AG10803 (cell line): ENCODE results near the gene GUCY1B1.
A peak's percentile ranks its signal among the peaks of the same experiment; 100 is the strongest.
"Not testable (repeated sequence)": the region's sequence is repeated elsewhere in the genome, so short reads cannot be mapped to it uniquely, and the experiment has no call there.

Experiments used
- DNase-seq: peaks from one replicate; pipeline ENCODE4 v3.0.0; 2010; ENCODE audit warnings: low read depth
- H3K4me3 ChIP-seq: 2 replicates; pipeline ENCODE4 v1.5.1; 2011; ENCODE audit warnings: mild to moderate bottlenecking, low read length, control low read depth
- TF ChIP-seq, protein P1 (sequence below): conservative IDR thresholded peaks from 2 replicates; pipeline ENCODE4 v1.5.1; 2011; ENCODE audit warnings: mild to moderate bottlenecking, low read length, control low read depth, inconsistent platforms

Gene GUCY1B1

GRCh38 chr4:155794589-155795236 is 35.9 kb downstream of the GUCY1B1 start:
- no peak for DNase-seq
- no peak overlapping the region for H3K4me3 ChIP-seq
- TF ChIP-seq, protein P1, sequence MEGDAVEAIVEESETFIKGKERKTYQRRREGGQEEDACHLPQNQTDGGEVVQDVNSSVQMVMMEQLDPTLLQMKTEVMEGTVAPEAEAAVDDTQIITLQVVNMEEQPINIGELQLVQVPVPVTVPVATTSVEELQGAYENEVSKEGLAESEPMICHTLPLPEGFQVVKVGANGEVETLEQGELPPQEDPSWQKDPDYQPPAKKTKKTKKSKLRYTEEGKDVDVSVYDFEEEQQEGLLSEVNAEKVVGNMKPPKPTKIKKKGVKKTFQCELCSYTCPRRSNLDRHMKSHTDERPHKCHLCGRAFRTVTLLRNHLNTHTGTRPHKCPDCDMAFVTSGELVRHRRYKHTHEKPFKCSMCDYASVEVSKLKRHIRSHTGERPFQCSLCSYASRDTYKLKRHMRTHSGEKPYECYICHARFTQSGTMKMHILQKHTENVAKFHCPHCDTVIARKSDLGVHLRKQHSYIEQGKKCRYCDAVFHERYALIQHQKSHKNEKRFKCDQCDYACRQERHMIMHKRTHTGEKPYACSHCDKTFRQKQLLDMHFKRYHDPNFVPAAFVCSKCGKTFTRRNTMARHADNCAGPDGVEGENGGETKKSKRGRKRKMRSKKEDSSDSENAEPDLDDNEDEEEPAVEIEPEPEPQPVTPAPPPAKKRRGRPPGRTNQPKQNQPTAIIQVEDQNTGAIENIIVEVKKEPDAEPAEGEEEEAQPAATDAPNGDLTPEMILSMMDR: no peak

DNA sequence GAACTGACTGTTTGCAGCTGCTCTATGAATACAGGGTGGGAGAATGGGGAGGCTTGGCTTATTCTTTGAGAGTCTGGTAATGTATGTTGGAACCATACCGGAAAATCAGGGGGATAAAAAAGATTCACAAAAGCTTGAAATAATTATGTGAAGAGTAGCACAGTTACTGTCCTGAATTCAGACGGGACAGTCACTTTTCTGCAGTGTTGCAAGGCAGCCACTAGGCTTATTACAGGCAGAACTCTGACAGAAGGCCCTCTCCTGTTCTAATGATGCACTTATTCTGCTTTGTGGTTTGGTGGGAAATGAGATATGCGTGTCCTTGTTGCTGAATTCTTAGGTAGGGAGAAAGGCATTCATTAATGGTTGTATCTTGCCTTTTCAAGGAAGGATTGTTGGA is 37.2 kb downstream of the GUCY1B1 start:
- no peak overlapping the region for H3K4me3 ChIP-seq
- TF ChIP-seq, protein P1: peak; percentile 59
- peak; percentile 53 for DNase-seq

DNA sequence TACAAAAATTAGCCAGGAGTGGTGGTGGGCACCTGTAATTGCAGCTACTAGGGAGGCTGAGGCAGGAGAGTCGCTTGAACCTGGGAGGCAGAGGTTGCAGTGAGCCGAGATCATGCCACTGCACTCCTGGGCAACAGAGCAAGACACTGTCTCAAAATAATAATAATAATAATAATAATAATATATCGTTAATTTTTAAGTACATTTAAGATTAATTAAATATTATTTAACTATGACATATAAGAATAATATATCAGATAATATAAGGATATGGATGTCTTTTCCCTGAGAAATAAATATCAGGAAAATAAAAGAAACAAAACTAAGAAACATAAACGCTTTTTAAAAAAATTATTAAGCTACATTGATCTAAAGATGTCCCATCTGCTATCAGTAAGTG is 38.8 kb downstream of the GUCY1B1 start:
- not testable (repeated sequence) for DNase-seq, H3K4me3 ChIP-seq

GRCh38 chr4:155799116-155799793 is 40.4 kb downstream of the GUCY1B1 start:
- H3K4me3 ChIP-seq: no peak overlapping the region
- peak; percentile 33 for DNase-seq
- TF ChIP-seq, protein P1: no peak

DNA sequence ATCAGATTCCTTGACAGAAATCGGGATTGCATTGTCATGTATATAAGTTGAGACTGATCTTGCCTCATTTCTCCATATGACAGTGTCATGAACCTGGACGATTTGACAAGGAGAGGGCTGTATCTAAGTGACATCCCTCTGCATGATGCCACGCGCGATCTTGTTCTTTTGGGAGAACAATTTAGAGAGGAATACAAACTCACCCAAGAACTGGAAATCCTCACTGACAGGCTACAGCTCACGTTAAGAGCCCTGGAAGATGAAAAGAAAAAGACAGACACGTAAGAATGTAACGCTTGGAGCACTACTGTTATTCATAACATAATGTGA is 40.9 kb downstream of the GUCY1B1 start:
- H3K4me3 ChIP-seq: no peak overlapping the region
- DNase-seq: no peak
- TF ChIP-seq, protein P1: no peak

DNA sequence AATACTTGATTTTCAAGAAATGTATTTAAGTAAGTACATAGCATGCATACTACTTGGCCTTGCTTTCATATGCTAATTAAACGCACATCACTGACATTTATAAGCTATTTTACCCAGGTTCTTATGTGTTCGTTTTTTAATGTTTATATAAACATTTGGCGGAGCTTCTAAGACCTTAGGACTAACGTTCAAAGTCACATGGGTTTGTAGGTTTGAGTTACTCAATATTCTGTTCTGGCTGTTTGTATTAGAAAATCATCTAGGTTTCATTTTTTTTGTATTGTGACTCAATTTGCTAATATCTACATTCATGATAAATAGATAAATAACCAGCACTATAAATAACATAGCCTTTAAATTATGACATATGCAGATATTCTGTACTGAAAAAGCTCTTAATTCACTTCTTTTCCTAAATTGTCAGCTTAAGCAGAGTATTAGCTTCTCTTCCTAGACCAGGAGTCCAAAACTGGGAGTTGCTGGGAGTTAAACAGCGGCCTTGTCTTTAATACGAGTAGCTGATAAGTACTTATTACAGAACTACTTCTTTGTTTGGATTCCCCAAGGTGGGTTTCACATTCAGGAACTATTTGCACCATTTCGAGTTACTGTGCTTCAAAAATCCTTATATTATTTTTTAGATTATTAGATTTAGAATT is 42.0 kb downstream of the GUCY1B1 start:
- DNase-seq: no peak
- TF ChIP-seq, protein P1: no peak
- no peak overlapping the region for H3K4me3 ChIP-seq

- TF ChIP-seq, protein P1: no peak
- no peak overlapping the region for H3K4me3 ChIP-seq
- no peak for DNase-seq
Observed at GRCh38 chr4:155802190-155802959, 43.6 kb downstream of the GUCY1B1 start.
